Hematopoietic multipotent progenitor cell treated with erythropoietin and hydrocortisone succinate and interleukin-3 and kit ligand, for 15 days (in vitro differentiated cells): ENCODE data around the gene KRT76.
"Not testable (repeated sequence)": the region's sequence is repeated elsewhere in the genome, so short reads cannot be mapped to it uniquely, and the experiment has no call there.

Experiments
- DNase-seq: peaks from one replicate; pipeline ENCODE4 v3.0.0-alpha.2; 2015; ENCODE audit warnings: low spot score

Gene KRT76

GRCh38 chr12:52781399-52782082 is 4.4 kb upstream of the KRT76 start:
- DNase-seq: no peak

GRCh38 chr12:52779914-52780313 is 2.8 kb upstream of the KRT76 start:
- no peak for DNase-seq

GRCh38 chr12:52778833-52779232 is 1.7 kb upstream of the KRT76 start:
- DNase-seq: no peak

- no peak for DNase-seq
Measured at GRCh38 chr12:52777566-52777965, 421 bp upstream of the KRT76 start.

GRCh38 chr12:52776435-52776834 is 710 bp downstream of the KRT76 start:
- no peak for DNase-seq

- no peak for DNase-seq
Measured at GRCh38 chr12:52774629-52775250, 2.4 kb downstream of the KRT76 start.

- no peak for DNase-seq
Measured at GRCh38 chr12:52772772-52773171, 4.4 kb downstream of the KRT76 start.

GRCh38 chr12:52772188-52772587 is 5.0 kb downstream of the KRT76 start:
- no peak for DNase-seq

GRCh38 chr12:52771505-52771904 is 5.6 kb downstream of the KRT76 start:
- no peak for DNase-seq

GRCh38 chr12:52771088-52771487 is 6.1 kb downstream of the KRT76 start:
- no peak for DNase-seq

GRCh38 chr12:52769946-52770345 is 7.2 kb downstream of the KRT76 start:
- no peak for DNase-seq

- DNase-seq: no peak
Measured at GRCh38 chr12:52769354-52769753, 7.8 kb downstream of the KRT76 start.

GRCh38 chr12:52768479-52769200 is 8.5 kb downstream of the KRT76 start:
- DNase-seq: no peak

- DNase-seq: no peak
Measured at GRCh38 chr12:52767427-52767826, 9.7 kb downstream of the KRT76 start.

GRCh38 chr12:52767020-52767379 is 10.1 kb downstream of the KRT76 start:
- no peak for DNase-seq

GRCh38 chr12:52766351-52767019 is 10.7 kb downstream of the KRT76 start:
- DNase-seq: no peak

GRCh38 chr12:52765702-52766101 is 11.4 kb downstream of the KRT76 start:
- no peak for DNase-seq

GRCh38 chr12:52763991-52764390 is 13.2 kb downstream of the KRT76 start:
- no peak for DNase-seq

- DNase-seq: no peak
Measured at GRCh38 chr12:52763036-52763659, 14.0 kb downstream of the KRT76 start.

- no peak for DNase-seq
Measured at GRCh38 chr12:52761802-52762201, 15.3 kb downstream of the KRT76 start.

GRCh38 chr12:52761218-52761617 is 15.9 kb downstream of the KRT76 start:
- DNase-seq: not testable (repeated sequence)

GRCh38 chr12:52760623-52761022 is 16.5 kb downstream of the KRT76 start:
- no peak for DNase-seq
